A549 treated with AZD9567 at 1 μM for 4 hours (cell line): Measurements from ENCODE around the gene CXCL13. TPM values are rescaled to one million over a fixed set of nuclear protein-coding genes. Genes with fewer than 3 reads are reported as not detected.

Source experiments
- total RNA-seq: library from RNA; stranded (reverse); fragments of 200-300 nt; extraction: Qiagen RNA extraction; gene quantifications from 5 replicates; pipeline ENCODE4 v1.2.3, GENCODE V29; 2022; ENCODE audit not compliant: insufficient read depth

The CXCL13 gene, protein sequence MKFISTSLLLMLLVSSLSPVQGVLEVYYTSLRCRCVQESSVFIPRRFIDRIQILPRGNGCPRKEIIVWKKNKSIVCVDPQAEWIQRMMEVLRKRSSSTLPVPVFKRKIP
- not detected in 5 replicates for total RNA-seq

DNA sequence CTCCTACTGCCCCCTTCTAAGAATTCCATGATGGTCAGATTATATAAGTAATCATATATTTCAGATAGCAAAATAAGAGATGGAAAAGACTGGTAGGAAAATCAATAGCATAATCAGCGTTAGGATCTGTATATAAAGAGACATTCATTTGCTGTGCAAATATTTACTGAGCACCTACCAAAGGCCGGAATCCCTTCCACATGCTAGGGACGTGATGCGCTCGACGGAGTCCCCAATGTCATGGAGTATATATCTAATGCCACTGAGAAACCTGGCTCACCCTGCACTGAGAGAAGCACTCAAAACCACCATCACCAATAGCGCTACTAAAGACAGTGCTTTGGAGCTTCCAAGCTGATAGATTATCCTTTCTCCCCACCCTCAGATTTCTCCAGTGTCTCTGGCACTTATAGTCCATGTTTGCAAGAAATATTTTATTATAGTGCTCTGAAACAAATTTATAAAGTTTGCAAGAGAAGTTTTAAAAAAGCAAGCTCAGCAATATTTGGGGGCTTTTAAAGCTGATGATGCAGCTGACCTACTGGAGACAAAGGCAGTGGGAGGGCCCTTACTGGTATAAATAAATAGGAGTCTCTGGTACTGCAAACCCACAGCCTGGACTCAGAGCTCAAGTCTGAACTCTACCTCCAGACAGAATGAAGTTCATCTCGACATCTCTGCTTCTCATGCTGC lies at the start of gene CXCL13:
CXCL13 (plus strand) TSS at position 611 of the 693 bp plus-strand sequence; CDS start at position 657, 46 bp downstream.

Other genes with a start within 250 kb of the CXCL13 start
- gene CNOT6L, start 213.5 kb downstream of the CXCL13 start, total RNA-seq = 7.2 to 14.3 TPM (median 9.0 TPM) in 5 replicates